Osteoblast (primary cell): ENCODE data around the gene NHSL2. TPM values are rescaled to one million over a fixed set of nuclear protein-coding genes. Genes with fewer than 3 reads are reported as not detected.
"Not testable (repeated sequence)": the region's sequence is repeated elsewhere in the genome, so short reads cannot be mapped to it uniquely, and the experiment has no call there.

ENCODE experiments used
- DNase-seq: peaks from one replicate; pipeline ENCODE4 v3.0.0; 2011; ENCODE audit warnings: low spot score, mixed read lengths; ENCODE audit not compliant: insufficient read length; ENCODE audit errors: missing footprints
- H2AFZ ChIP-seq: 2 replicates; pipeline ENCODE4 v1.6.0; 2011; ENCODE audit warnings: mild to moderate bottlenecking, low read length
- H3K27ac ChIP-seq: 2 replicates; pipeline ENCODE4 v1.5.1; 2011; ENCODE audit warnings: mild to moderate bottlenecking, low read depth, low read length, moderate library complexity
- H3K27me3 ChIP-seq: 2 replicates; pipeline ENCODE4 v1.6.0; 2012; ENCODE audit warnings: mild to moderate bottlenecking, control low read depth, inconsistent platforms, low read length, moderate library complexity; ENCODE audit not compliant: insufficient read depth
- H3K36me3 ChIP-seq: 2 replicates; pipeline ENCODE4 v1.5.1; 2011; ENCODE audit warnings: mild to moderate bottlenecking, low read length, control low read depth, moderate library complexity; ENCODE audit not compliant: insufficient read depth
- H3K4me1 ChIP-seq: 2 replicates; pipeline ENCODE4 v1.5.1; 2011; ENCODE audit warnings: mild to moderate bottlenecking, low read length, control low read depth, moderate library complexity; ENCODE audit not compliant: insufficient read depth
- H3K4me2 ChIP-seq: 2 replicates; pipeline ENCODE4 v1.6.0; 2011; ENCODE audit warnings: mild to moderate bottlenecking, low read length; ENCODE audit not compliant: insufficient read depth
- H3K4me3 ChIP-seq: fragments of 200-600 bp; sonication (generic); 3 replicates; pipeline ENCODE4 v1.5.1; 2012; ENCODE audit warnings: mild to moderate bottlenecking, low read length, inconsistent platforms; ENCODE audit not compliant: insufficient read depth
- H3K79me2 ChIP-seq: 2 replicates; pipeline ENCODE4 v1.6.0; 2012; ENCODE audit warnings: mild to moderate bottlenecking, low read length, control low read depth, inconsistent platforms; ENCODE audit not compliant: insufficient read depth
- H3K9me3 ChIP-seq: 2 replicates; pipeline ENCODE4 v1.5.1; 2011; ENCODE audit warnings: low read depth, low read length, control low read depth
- H4K20me1 ChIP-seq: 2 replicates; pipeline ENCODE4 v1.6.0; 2012; ENCODE audit warnings: mild to moderate bottlenecking, low read length, control low read depth; ENCODE audit not compliant: insufficient read depth
- total RNA-seq: library from RNA; depleted of rRNA; stranded (reverse); fragments of >200 nt; gene quantifications from 2 replicates; pipeline ENCODE4 v1.2.3, GENCODE V29; 2012
- TF ChIP-seq, protein P1 (sequence below): IDR thresholded peaks from 2 replicates; pipeline ENCODE4 v1.5.1; 2011; ENCODE audit warnings: mild to moderate bottlenecking, low read depth, low read length, moderate library complexity; ENCODE audit errors: extremely low read depth

The NHSL2 gene
- total RNA-seq, 1 donor, result 1.1 TPM

DNA sequence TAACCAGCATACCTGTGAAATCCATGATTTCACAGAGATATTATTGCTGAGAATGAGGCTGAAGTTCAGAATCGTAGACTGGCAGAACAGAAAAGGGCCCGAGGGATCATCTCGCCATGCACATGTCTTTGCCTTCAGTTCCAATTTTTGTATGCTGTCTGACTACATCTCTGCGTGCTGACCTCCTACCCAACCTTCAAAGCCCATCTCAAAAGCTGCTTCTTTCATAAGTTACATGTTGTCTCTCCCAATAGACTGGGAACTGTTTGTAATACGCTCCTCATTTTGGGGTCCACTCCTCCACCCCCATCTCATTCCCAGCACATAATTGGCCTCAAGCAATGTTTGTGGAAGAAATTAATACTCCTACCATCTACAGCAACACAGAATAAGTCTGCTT lies 142.9 kb downstream of the NHSL2 start:
- peaks cover 34% of the 10 kb centered on the region for H3K27me3 ChIP-seq
- H3K4me1 ChIP-seq, result no peaks in the 10 kb centered on the region
- no peak overlapping the region for H3K27ac ChIP-seq
- no peaks in the 10 kb centered on the region for H3K9me3 ChIP-seq
- TF ChIP-seq, protein P1, sequence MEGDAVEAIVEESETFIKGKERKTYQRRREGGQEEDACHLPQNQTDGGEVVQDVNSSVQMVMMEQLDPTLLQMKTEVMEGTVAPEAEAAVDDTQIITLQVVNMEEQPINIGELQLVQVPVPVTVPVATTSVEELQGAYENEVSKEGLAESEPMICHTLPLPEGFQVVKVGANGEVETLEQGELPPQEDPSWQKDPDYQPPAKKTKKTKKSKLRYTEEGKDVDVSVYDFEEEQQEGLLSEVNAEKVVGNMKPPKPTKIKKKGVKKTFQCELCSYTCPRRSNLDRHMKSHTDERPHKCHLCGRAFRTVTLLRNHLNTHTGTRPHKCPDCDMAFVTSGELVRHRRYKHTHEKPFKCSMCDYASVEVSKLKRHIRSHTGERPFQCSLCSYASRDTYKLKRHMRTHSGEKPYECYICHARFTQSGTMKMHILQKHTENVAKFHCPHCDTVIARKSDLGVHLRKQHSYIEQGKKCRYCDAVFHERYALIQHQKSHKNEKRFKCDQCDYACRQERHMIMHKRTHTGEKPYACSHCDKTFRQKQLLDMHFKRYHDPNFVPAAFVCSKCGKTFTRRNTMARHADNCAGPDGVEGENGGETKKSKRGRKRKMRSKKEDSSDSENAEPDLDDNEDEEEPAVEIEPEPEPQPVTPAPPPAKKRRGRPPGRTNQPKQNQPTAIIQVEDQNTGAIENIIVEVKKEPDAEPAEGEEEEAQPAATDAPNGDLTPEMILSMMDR, result no peak
- H3K36me3 ChIP-seq, result no peaks in the 10 kb centered on the region
- no peak overlapping the region for H2AFZ ChIP-seq
- no peaks in the 10 kb centered on the region for H3K79me2 ChIP-seq
- no peak overlapping the region for H3K4me2 ChIP-seq
- H3K4me3 ChIP-seq, result no peak overlapping the region
- no peaks in the 10 kb centered on the region for H4K20me1 ChIP-seq
- DNase-seq, result no peak

- Histone ChIP-seq H3K79me2 (no peaks in the 10 kb centered on the region), H3K27me3 (peaks cover 44% of the 10 kb centered on the region), H3K4me2 (no peak overlapping the region), H3K4me3 (no peak overlapping the region), H3K36me3 (no peaks in the 10 kb centered on the region), H2AFZ (no peak overlapping the region), H3K27ac (no peak overlapping the region), H4K20me1 (no peaks in the 10 kb centered on the region), H3K4me1 (no peaks in the 10 kb centered on the region), H3K9me3 (no peaks in the 10 kb centered on the region)
- DNase-seq, result no peak
- TF ChIP-seq, protein P1, result no peak
Measured at GRCh38 chrX:72054779-72055489, 144.3 kb downstream of the NHSL2 start.

GRCh38 chrX:72057331-72057730 lies 146.7 kb downstream of the NHSL2 start:
- H3K4me2 ChIP-seq, result no peak overlapping the region
- H3K79me2 ChIP-seq, result no peaks in the 10 kb centered on the region
- no peaks in the 10 kb centered on the region for H3K9me3 ChIP-seq
- TF ChIP-seq, protein P1, result no peak
- H4K20me1 ChIP-seq, result peaks cover 4% of the 10 kb centered on the region
- no peaks in the 10 kb centered on the region for H3K36me3 ChIP-seq
- peaks cover 52% of the 10 kb centered on the region for H3K27me3 ChIP-seq
- H3K4me3 ChIP-seq, result no peak overlapping the region
- no peaks in the 10 kb centered on the region for H3K4me1 ChIP-seq
- H3K27ac ChIP-seq, result no peak overlapping the region
- DNase-seq, result no peak
- no peak overlapping the region for H2AFZ ChIP-seq

GRCh38 chrX:72057849-72058248 lies 147.2 kb downstream of the NHSL2 start:
- Histone ChIP-seq H3K36me3 (no peaks in the 10 kb centered on the region), H4K20me1 (peaks cover 4% of the 10 kb centered on the region), H3K4me1 (no peaks in the 10 kb centered on the region), H3K27me3 (peaks cover 48% of the 10 kb centered on the region), H2AFZ (no peak overlapping the region), H3K4me3 (no peak overlapping the region), H3K4me2 (no peak overlapping the region), H3K79me2 (no peaks in the 10 kb centered on the region), H3K9me3 (no peaks in the 10 kb centered on the region), H3K27ac (no peak overlapping the region)
- TF ChIP-seq, protein P1, result no peak
- no peak for DNase-seq

- H3K27me3 ChIP-seq, result peaks cover 52% of the 10 kb centered on the region
- H3K9me3 ChIP-seq, H3K4me3 ChIP-seq, H4K20me1 ChIP-seq, H3K4me1 ChIP-seq, H2AFZ ChIP-seq, H3K79me2 ChIP-seq, H3K4me2 ChIP-seq, H3K27ac ChIP-seq, DNase-seq, H3K36me3 ChIP-seq: not testable (repeated sequence)
Measured at GRCh38 chrX:72058346-72058745, 147.7 kb downstream of the NHSL2 start.
